NT2/D1 (cell line): ENCODE data around the gene FRAS1.
A peak's percentile ranks its signal among the peaks of the same experiment; 100 is the strongest.
"Not testable (repeated sequence)": the region's sequence is repeated elsewhere in the genome, so short reads cannot be mapped to it uniquely, and the experiment has no call there.

Source experiments
- DNase-seq: peaks from one replicate; pipeline ENCODE4 v3.0.0-alpha.2; 2011; ENCODE audit warnings: low read depth, low spot score
- H3K27me3 ChIP-seq: 2 replicates; pipeline ENCODE4 v1.6.0; 2011; ENCODE audit warnings: mild to moderate bottlenecking; ENCODE audit not compliant: insufficient read length, insufficient read depth
- H3K36me3 ChIP-seq: 2 replicates; pipeline ENCODE4 v1.6.1; 2011; ENCODE audit warnings: mild to moderate bottlenecking, low read length, mixed read lengths; ENCODE audit not compliant: insufficient read depth, insufficient read length
- H3K4me1 ChIP-seq: 2 replicates; pipeline ENCODE4 v1.5.1; 2011; ENCODE audit not compliant: insufficient read depth, insufficient read length
- H3K4me3 ChIP-seq: 2 replicates; pipeline ENCODE4 v1.5.1; 2011; ENCODE audit warnings: low read depth; ENCODE audit not compliant: insufficient read length
- H3K9ac ChIP-seq: 2 replicates; pipeline ENCODE4 v1.6.0; 2011; ENCODE audit warnings: low read depth; ENCODE audit not compliant: insufficient read length
- H3K9me3 ChIP-seq: 2 replicates; pipeline ENCODE4 v1.5.1; 2011; ENCODE audit warnings: mild to moderate bottlenecking, low read length; ENCODE audit not compliant: insufficient read depth
- SUZ12 ChIP-seq: IDR thresholded peaks from 2 replicates; pipeline ENCODE4 v1.6.1; 2011; ENCODE audit not compliant: insufficient read length, insufficient read depth; ENCODE audit errors: extremely low read depth
- YY1 ChIP-seq: IDR thresholded peaks from 2 replicates; pipeline ENCODE4 v1.6.1; 2011; ENCODE audit not compliant: insufficient read length, insufficient read depth
- ZNF274 ChIP-seq: IDR thresholded peaks from 2 replicates; pipeline ENCODE4 v1.6.1; 2011; ENCODE audit warnings: mild to moderate bottlenecking, low read depth, low read length

Gene FRAS1

DNA sequence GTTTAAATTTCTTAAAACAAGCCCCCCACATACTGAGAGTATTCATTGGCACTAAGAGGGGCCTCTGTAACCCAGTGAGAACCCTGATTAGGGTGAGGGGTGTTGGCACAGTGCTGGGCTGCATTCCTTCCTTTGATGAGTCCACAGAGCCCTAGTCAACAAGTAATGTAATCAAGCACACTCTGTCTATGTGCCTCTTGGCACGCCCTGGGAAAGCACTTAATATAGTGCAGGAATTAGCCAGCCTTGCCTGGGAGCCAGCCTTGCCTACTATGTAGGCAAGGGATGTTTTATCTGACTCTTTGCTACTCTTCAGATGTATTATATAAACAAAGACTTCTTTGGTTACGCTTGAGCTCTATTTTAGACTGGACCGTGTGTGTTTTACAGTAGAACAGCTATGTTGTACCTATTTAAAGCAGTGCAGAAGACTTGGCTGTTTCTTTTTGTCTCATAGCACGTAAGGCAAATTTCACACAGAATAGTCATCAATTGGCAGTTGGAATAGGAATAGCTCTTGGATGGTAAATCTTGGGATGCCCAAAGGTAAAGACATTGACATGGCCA, 64.3 kb downstream of the FRAS1 start:
- no peak for DNase-seq
- no peaks in the 10 kb centered on the region for H3K27me3 ChIP-seq
- H3K9ac ChIP-seq: no peak overlapping the region
- no peaks in the 10 kb centered on the region for H3K36me3 ChIP-seq
- peaks cover 4% of the 10 kb centered on the region for H3K4me1 ChIP-seq
- no peak overlapping the region for H3K4me3 ChIP-seq
- no peak for TF ChIP-seq YY1
- no peak for TF ChIP-seq SUZ12
- no peak for TF ChIP-seq ZNF274
- H3K9me3 ChIP-seq: no peaks in the 10 kb centered on the region

- not testable (repeated sequence) for H3K36me3 ChIP-seq, H3K4me3 ChIP-seq, H3K27me3 ChIP-seq, H3K9me3 ChIP-seq, H3K4me1 ChIP-seq, H3K9ac ChIP-seq
- peak; percentile 23 for DNase-seq
Measured at GRCh38 chr4:78125834-78126331, 68.8 kb downstream of the FRAS1 start.

GRCh38 chr4:78129383-78130108, 72.4 kb downstream of the FRAS1 start:
- TF ChIP-seq ZNF274 (no peak), SUZ12 (no peak), YY1 (no peak)
- DNase-seq: no peak
- Histone ChIP-seq H3K9ac (no peak overlapping the region), H3K9me3 (no peaks in the 10 kb centered on the region), H3K27me3 (no peaks in the 10 kb centered on the region), H3K4me3 (no peak overlapping the region), H3K36me3 (no peaks in the 10 kb centered on the region), H3K4me1 (peaks cover 4% of the 10 kb centered on the region)

DNA sequence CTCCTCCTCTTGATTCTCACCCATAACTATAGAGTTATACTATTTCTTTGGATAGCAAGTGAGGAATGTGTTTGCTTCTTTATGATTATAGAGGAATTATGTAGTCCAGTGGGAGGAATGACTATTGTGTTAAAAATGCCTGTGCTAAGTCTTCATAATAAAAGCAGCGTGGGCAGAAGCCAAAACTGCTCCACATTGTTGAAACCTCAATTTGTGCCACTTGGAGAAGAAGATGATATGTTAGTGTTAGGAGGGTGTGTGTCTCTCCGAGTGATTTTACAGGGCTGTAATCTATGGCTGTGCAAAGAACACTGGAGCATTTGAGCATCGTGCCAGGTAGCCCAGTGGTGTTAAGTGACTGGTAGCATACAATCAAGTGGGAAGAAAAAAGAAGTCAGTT, 74.3 kb downstream of the FRAS1 start:
- Histone ChIP-seq H3K9me3 (no peaks in the 10 kb centered on the region), H3K9ac (no peak overlapping the region), H3K36me3 (no peaks in the 10 kb centered on the region), H3K4me3 (no peak overlapping the region), H3K27me3 (no peaks in the 10 kb centered on the region), H3K4me1 (no peaks in the 10 kb centered on the region)
- no peak for DNase-seq
- TF ChIP-seq SUZ12 (no peak), YY1 (no peak), ZNF274 (no peak)

- TF ChIP-seq ZNF274 (no peak), YY1 (no peak), SUZ12 (no peak)
- Histone ChIP-seq H3K36me3 (no peaks in the 10 kb centered on the region), H3K4me3 (no peak overlapping the region), H3K27me3 (no peaks in the 10 kb centered on the region), H3K4me1 (no peaks in the 10 kb centered on the region), H3K9ac (no peak overlapping the region), H3K9me3 (no peaks in the 10 kb centered on the region)
- no peak for DNase-seq
Measured at GRCh38 chr4:78136109-78137081, 79.3 kb downstream of the FRAS1 start.

DNA sequence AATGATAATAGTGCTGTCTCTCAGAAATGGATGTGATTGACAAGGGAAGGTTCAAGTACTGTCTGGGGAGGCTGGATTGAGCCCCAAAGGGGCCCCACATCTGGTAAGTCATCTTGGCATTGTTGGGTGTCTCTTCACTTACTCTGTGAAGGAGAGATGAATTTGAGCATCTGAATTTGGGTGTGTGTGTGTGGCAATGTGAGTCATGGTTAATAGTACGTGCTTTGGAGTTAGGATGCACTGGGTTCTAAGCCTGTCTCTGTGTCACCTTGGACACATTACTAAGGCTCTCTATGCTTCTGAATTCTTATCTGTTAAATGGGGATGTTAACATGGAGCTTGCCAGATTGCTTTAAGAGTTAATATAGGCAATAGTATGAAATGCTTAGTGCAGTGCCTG, 80.4 kb downstream of the FRAS1 start:
- TF ChIP-seq SUZ12 (no peak), YY1 (no peak), ZNF274 (no peak)
- Histone ChIP-seq H3K9ac (no peak overlapping the region), H3K4me3 (no peak overlapping the region), H3K9me3 (no peaks in the 10 kb centered on the region), H3K4me1 (no peaks in the 10 kb centered on the region), H3K27me3 (no peaks in the 10 kb centered on the region), H3K36me3 (no peaks in the 10 kb centered on the region)
- no peak for DNase-seq

GRCh38 chr4:78138252-78138651, 81.1 kb downstream of the FRAS1 start:
- H3K9me3 ChIP-seq: no peaks in the 10 kb centered on the region
- no peaks in the 10 kb centered on the region for H3K36me3 ChIP-seq
- TF ChIP-seq ZNF274: no peak
- H3K4me1 ChIP-seq: no peaks in the 10 kb centered on the region
- no peaks in the 10 kb centered on the region for H3K27me3 ChIP-seq
- no peak for DNase-seq
- no peak overlapping the region for H3K4me3 ChIP-seq
- H3K9ac ChIP-seq: no peak overlapping the region
